ENCODE data around the gene HEXD. TPM values are rescaled to one million over a fixed set of nuclear protein-coding genes. Genes with fewer than 3 reads are reported as not detected.

Gene HEXD
- total and polyA plus RNA-seq, 4 donors: 5.6 to 19.9 (median 12.2) TPM

GRCh38 chr17:82405051-82405450 lies 13.1 kb upstream of the HEXD start:
- H3K36me3 ChIP-seq (ENCODE audit: control insufficient read depth in 4 of 4, insufficient read depth in 3 of 4, low read depth in 1 of 4, low read length in 3 of 4): peaks cover 0 to 16% (median 4%) of the 10 kb centered on the region in 4 donors
- DNase-seq (ENCODE audit: low spot score): no peak
- TF ChIP-seq GABPA (IDR thresholded peaks at IDR 0.05 in 1 of 2, conservative IDR thresholded peaks at IDR 0.05 in 1 of 2) (no peak), HNF4A (conservative IDR thresholded peaks at IDR 0.05) (no peak), YY1 (IDR thresholded peaks at IDR 0.05) (no peak), TAF1 (conservative IDR thresholded peaks at IDR 0.05) (no peak), JUND (IDR thresholded peaks at IDR 0.05) (no peak), MAX (IDR thresholded peaks at IDR 0.05) (no peak), REST (IDR thresholded peaks at IDR 0.05) (no peak), RAD21 (IDR thresholded peaks at IDR 0.05) (no peak), FOXA1 (IDR thresholded peaks at IDR 0.05) (no peak), EGR1 (IDR thresholded peaks at IDR 0.05; ENCODE audit: low read depth in 2 of 2) (no peak), FOXA2 (IDR thresholded peaks at IDR 0.05) (no peak), RXRA (IDR thresholded peaks at IDR 0.05) (no peak), SP1 (IDR thresholded peaks at IDR 0.05) (no peak), CTCF (IDR thresholded peaks at IDR 0.05; ENCODE audit: low read depth, low read length, missing input control) (no peak), HNF4G (IDR thresholded peaks at IDR 0.05) (no peak), NR2F2 (IDR thresholded peaks at IDR 0.05) (no peak)
- TF ChIP-seq, protein P1, sequence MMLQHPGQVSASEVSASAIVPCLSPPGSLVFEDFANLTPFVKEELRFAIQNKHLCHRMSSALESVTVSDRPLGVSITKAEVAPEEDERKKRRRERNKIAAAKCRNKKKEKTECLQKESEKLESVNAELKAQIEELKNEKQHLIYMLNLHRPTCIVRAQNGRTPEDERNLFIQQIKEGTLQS (IDR thresholded peaks at IDR 0.05): no peak
- TF ChIP-seq, protein P2, sequence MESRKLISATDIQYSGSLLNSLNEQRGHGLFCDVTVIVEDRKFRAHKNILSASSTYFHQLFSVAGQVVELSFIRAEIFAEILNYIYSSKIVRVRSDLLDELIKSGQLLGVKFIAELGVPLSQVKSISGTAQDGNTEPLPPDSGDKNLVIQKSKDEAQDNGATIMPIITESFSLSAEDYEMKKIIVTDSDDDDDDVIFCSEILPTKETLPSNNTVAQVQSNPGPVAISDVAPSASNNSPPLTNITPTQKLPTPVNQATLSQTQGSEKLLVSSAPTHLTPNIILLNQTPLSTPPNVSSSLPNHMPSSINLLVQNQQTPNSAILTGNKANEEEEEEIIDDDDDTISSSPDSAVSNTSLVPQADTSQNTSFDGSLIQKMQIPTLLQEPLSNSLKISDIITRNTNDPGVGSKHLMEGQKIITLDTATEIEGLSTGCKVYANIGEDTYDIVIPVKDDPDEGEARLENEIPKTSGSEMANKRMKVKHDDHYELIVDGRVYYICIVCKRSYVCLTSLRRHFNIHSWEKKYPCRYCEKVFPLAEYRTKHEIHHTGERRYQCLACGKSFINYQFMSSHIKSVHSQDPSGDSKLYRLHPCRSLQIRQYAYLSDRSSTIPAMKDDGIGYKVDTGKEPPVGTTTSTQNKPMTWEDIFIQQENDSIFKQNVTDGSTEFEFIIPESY (IDR thresholded peaks at IDR 0.05): no peak

More at GRCh38 chr17:82405051-82405450, 13.1 kb upstream of the HEXD start:
- 95% methylated on average over 14 of the region's 14 CpGs for WGBS
- no peaks in the 10 kb centered on the region for H3K9me3 ChIP-seq (ENCODE audit: control insufficient read depth in 4 of 4, low read length in 3 of 4)
- H3K9ac ChIP-seq (ENCODE audit: low read depth in 1 of 2, low read length in 2 of 2): no peak overlapping the region
- peaks cover 0 to 4% (median 2%) of the 10 kb centered on the region in 4 donors for H3K4me1 ChIP-seq (ENCODE audit: control insufficient read depth in 4 of 4, insufficient read depth in 4 of 4, low read length in 3 of 4)
- H3K27ac ChIP-seq (ENCODE audit: low read depth in 1 of 2, low read length in 2 of 2): no peak overlapping the region
- H3K4me3 ChIP-seq (ENCODE audit: low read depth in 1 of 3, low read length in 3 of 3): no peak overlapping the region
- no peaks in the 10 kb centered on the region for H3K27me3 ChIP-seq (ENCODE audit: control insufficient read depth in 4 of 4, insufficient read depth in 4 of 4, low read length in 3 of 4)

Data from liver (tissue), 9 donors.